HTR-8/SVneo (cell line): ENCODE results near the gene PLEKHA1.

ENCODE experiments used
- DNase-seq: peaks from one replicate; pipeline ENCODE4 v3.0.0; 2011; ENCODE audit warnings: low spot score, mixed read lengths; ENCODE audit not compliant: insufficient read length
- FAIRE-seq: peaks from 2 replicates; lab custom pipeline; 2011; peaks lifted over from hg19 to GRCh38; lab: Jason Lieb, UNC

The PLEKHA1 gene

GRCh38 chr10:122374859-122375678 is 561 bp downstream of the PLEKHA1 start:
- FAIRE-seq (no peak), DNase-seq (peak; percentile 10)

- DNase-seq = no peak
- no peak for FAIRE-seq
Measured at GRCh38 chr10:122375679-122376160, 1.2 kb downstream of the PLEKHA1 start.

GRCh38 chr10:122376364-122376961 is 2.0 kb downstream of the PLEKHA1 start:
- DNase-seq (no peak), FAIRE-seq (no peak)

- DNase-seq = no peak
Measured at GRCh38 chr10:122379041-122379440, 4.5 kb downstream of the PLEKHA1 start.

GRCh38 chr10:122379537-122379936 is 5.0 kb downstream of the PLEKHA1 start:
- DNase-seq (no peak), FAIRE-seq (no peak)

More at GRCh38 chr10:122379041-122379440, 4.5 kb downstream of the PLEKHA1 start:
- FAIRE-seq = no peak

DNA sequence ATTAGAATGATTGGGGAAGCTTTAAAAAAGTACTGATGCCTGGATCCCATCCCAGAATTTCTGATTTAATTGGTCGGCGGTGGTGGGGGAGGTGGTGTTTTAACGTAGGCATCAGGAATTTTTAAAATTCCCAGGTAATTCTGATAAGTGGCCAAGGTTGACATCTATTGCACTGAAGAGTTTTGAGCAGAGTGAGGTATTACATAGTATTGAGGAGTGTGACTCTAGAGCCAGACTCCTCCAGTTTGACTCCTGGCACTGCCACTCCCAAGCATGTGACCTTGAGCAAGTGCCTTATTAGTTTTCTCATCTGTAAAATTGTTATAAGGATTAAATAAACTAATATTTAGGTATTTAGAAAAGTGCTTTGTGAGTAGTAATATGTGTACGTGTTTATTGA is 6.2 kb downstream of the PLEKHA1 start:
- FAIRE-seq (no peak), DNase-seq (no peak)

GRCh38 chr10:122381680-122382079 is 7.2 kb downstream of the PLEKHA1 start:
- no peak for FAIRE-seq
- no peak for DNase-seq

- FAIRE-seq = no peak
Measured at GRCh38 chr10:122386514-122386913, 12.0 kb downstream of the PLEKHA1 start.

GRCh38 chr10:122387572-122387971 is 13.1 kb downstream of the PLEKHA1 start:
- FAIRE-seq (no peak), DNase-seq (no peak)

More at GRCh38 chr10:122386514-122386913, 12.0 kb downstream of the PLEKHA1 start:
- no peak for DNase-seq

DNA sequence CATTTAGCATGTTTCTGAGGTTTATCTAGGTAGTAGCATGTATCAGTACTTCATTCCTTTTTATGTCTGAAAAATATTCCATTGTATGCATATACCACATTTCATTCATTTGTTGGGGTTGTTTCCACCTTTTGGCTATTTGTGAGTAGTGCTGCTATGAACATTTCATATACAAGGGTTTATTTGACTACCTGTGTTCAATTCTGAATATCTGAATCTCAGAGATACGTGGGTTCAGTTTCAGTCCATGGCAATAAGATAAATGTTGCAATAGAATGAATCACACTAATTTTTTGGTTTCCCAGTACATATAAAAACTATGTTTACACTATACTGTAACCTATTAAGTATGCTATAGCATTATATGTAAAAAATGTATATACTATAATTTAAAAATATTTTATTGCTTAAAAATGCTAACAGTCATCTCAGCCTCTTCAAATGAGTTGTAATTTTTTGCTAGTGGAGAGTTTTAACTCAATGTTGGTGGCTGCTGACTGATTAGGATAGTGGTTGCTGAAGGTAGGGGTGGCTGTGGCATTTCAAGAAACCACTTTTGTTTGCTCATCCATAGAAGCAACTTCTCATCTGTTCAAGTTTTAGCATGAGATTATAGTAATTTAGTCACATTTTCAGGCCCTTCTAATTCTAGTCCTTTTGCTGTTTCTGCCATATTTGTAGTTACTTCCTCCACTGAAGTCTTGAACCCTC is 13.9 kb downstream of the PLEKHA1 start:
- DNase-seq = no peak
- no peak for FAIRE-seq

GRCh38 chr10:122390271-122390670 is 15.8 kb downstream of the PLEKHA1 start:
- FAIRE-seq = no peak
- DNase-seq = no peak

DNA sequence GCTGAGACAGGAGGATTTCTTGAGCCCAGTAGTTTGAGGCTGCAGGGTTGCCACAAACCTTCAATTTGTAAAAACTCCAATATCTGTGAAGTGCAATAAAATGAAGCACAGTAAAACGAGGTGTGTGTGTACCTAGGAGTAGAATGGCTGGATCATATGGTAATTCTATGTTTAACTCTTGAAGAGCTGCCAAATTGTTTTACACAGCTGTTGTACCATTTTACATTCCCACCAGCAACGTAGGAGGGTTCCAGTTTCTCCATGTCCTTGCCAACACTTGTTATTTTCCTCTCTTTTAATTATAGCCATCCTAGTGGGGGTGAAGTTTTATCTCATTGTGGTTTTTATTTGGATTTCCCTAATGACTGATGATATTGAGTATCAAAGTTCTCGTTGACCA is 16.2 kb downstream of the PLEKHA1 start:
- DNase-seq = no peak
- no peak for FAIRE-seq

- FAIRE-seq = no peak
Measured at GRCh38 chr10:122391875-122392274, 17.4 kb downstream of the PLEKHA1 start.

GRCh38 chr10:122392835-122393234 is 18.3 kb downstream of the PLEKHA1 start:
- FAIRE-seq (no peak), DNase-seq (no peak)

More at GRCh38 chr10:122391875-122392274, 17.4 kb downstream of the PLEKHA1 start:
- DNase-seq = no peak

GRCh38 chr10:122393288-122393687 is 18.8 kb downstream of the PLEKHA1 start:
- DNase-seq = no peak
- no peak for FAIRE-seq

DNA sequence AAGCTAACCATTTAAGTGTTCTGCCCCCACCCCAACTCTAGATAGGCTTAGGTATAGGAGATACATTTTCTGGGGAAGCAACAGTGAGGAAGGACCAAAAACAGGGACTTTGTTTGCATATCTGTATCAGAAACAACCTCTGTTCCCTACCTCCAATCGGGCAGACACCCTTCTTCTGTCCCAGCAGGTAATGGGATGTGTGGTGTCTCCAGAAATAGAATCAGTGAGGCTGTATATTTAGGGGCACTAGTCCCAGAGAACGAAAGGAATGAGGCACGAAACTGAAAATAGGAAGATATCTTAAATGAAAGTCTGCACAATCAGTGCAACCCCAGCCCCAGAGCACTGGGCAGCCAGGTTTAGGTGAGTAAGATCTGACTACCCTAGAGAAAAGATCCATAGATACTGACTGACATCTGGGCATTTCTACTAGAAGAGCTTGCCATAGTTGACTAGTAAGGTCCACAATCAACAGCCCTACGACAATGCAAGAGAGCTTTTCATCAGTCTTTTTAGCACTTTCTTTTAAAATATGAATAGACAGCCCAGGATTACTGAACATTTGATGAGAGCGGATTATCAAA is 28.1 kb downstream of the PLEKHA1 start:
- no peak for FAIRE-seq

GRCh38 chr10:122404576-122404975 is 30.1 kb downstream of the PLEKHA1 start:
- DNase-seq = no peak
- FAIRE-seq = no peak

More for the DNA sequence above, 28.1 kb downstream of the PLEKHA1 start:
- DNase-seq = no peak

DNA sequence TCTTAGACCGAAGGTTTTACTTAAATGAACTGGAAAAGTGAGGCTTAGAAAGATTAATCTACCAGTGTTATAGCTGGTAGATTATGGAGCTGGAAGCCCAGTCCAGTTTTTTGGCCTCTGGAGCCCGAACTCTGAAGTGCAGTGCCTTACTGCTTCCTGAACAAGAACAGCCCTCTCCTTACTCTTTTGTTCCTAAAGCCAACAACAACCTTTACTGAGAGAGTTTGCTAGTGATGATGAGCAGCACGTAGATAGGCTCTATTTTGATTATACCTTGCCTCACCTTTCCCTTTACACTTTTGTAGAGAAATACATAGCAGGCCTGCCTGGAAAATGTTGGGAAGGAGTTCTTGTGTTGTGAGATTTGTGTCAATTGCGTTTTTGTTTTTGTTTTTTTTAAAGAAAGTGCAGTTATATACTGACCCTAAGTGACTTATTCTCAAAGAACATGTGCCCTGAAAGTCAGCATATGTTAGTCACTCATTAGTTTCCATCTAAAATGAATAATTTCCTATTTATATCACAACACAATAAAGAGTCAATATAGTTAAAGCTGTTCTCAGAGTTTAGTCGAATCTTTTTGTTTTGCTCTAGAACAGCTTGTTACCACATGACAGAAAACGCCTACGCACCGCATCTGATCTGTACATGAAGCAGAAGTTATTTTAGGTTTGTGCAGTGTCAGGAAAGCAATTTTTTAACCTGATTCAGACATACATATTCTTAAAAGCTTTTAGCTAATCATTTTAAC is 33.0 kb downstream of the PLEKHA1 start:
- FAIRE-seq (no peak), DNase-seq (no peak)

GRCh38 chr10:122413327-122413726 is 38.8 kb downstream of the PLEKHA1 start:
- DNase-seq = no peak
- no peak for FAIRE-seq

GRCh38 chr10:122417667-122418066 is 43.2 kb downstream of the PLEKHA1 start:
- FAIRE-seq = no peak
- DNase-seq = no peak
